HG02763 (cell line): ENCODE data around the gene GDAP2.
"Not testable (repeated sequence)": the region's sequence is repeated elsewhere in the genome, so short reads cannot be mapped to it uniquely, and the experiment has no call there.

Experiments used
- ATAC-seq: cut with Tn5 transposase; IDR thresholded peaks from one replicate; pipeline ENCODE4 v1.9.1; 2021; ENCODE audit warnings: mild to moderate bottlenecking, moderate library complexity; ENCODE audit not compliant: unreplicated experiment

Gene GDAP2

DNA sequence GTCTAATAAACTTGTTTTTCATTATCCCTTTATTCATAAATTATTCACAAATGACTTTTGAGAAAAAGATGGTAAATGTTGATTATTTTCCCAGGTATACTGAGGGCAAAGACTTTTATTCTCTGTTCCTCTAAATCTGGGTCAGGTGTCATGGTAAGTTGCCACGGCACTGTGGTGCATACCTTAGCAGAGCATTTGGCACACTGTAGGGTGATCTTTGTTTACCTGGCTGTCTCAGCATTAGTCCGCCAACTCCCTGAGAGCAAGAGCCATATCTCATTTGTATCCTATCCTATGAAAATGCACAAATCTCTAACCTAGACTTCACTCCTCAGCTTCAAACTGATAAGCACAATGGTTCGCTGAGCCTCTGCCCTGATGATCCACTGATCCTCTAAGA, 24.9 kb downstream of the GDAP2 start:
- ATAC-seq, result no peak

DNA sequence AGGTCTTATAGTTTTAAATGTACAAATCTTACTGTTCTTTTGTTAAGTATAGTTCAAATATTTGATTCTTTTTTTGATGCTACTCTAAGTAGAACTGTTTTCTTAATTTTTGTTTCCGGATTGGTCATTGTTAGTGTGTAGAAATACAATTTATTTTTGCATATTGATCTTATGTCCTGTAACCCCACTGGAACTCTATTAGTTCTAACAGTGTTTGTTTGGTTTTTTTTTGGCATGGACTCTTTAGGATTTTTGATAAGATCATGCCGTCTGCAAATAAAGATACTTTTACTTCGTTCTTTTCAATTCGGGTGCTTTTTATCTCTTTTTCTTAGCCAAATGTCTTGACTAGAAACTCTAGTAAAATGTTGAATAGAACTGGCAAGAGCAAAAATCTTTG, 26.5 kb downstream of the GDAP2 start:
- no peak for ATAC-seq

DNA sequence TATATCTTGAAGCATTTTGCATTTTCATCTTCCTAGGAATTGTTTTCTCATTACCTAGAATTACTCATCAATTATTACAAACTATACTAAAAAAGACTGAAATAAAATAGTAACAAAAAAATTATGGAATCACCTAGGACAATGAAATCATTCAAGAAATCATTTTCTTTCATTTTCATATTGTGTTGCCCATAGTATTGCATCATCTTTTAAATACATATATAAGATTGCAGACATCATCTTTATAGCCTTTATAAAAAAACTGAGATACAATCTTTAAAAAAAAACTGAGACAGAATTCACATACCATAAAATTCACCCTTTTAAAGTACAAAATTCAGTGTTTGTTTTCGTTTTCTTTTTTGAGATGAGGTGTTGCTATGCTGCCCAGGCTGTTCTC, 29.6 kb downstream of the GDAP2 start:
- no peak for ATAC-seq

DNA sequence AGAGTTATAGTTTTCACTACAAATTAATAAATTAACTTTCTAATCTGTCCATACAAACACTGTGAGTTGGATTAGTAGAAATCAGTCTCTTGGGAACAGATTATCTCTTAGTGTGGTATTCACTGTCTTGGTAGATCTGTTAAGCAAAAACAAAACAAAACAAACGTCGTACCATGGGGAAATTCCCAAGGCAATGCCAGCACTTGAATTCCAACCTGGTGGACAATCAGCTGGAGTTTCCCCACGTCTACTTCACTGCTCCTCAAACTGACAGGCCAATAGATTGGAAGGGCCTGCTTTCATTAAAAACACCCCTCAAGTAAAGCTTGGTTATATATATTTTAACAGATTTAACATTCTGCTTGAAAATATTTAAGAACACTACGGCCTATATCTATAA, 31.9 kb downstream of the GDAP2 start:
- no peak for ATAC-seq

DNA sequence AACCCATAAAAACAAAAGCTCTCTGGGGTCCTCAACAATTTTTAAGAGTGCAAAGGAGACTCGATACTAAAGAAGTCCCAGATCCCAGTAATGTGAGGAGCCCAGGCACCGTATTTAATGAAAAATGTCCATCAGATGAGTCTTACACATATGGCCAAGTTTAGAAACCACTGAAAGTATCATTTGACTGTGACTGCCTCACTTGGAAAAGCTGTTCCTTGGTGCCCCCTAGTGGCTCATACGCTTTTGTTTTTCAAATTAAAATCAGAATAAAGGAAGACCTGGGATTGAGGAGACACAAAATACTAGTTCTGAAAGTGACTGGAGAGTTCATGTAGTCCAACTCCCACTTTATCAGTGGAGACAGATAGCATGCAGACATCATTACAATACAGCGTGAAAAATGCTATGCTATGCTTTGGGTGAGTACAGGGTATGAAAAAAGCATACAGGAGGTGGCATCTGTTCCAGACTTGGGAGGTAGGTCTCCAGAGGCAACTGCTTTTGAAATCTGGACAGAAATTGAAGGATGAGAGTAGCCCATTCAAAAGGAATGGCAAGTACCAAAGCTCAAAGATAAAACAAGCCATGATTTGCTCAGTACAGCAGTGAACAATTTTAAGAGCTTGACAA, 33.8 kb downstream of the GDAP2 start:
- peak; percentile 73 for ATAC-seq

DNA sequence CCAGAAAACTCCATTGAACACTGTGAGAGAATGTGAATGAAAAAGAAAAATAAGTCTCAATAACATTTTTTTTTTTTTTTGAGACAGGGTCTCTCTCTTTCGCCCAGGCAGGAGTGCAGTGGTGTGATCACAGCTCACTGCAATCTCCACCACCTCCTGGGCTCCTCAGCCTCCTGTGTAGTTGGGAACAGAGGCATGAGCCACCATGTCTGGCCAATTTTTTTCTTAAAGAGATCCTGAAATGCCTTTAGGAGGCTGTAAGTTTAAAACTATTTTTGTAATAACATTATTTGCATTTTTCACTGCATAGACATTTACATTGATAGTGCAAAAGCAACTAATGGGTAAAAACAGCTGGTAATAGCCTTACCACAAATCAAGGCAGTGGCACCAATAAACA, 35.3 kb downstream of the GDAP2 start:
- no peak for ATAC-seq

DNA sequence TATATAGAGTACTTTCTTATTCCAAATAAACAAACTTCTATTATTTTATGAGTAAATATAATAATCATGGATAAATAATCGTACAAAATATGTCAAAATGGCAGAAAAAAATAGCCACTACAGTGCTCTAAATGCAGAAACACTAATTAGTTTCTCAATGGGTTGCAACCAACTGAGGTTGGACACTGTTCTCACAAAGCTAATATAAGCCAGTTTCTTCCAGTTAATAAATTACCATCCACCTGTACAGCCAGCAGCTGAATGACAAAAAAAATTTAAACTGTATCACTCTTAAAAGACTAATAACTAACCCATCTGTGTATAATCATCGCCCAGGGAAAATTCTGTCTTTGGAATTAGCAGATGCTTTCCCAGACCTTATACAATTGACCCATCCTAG, 36.9 kb downstream of the GDAP2 start:
- no peak for ATAC-seq

DNA sequence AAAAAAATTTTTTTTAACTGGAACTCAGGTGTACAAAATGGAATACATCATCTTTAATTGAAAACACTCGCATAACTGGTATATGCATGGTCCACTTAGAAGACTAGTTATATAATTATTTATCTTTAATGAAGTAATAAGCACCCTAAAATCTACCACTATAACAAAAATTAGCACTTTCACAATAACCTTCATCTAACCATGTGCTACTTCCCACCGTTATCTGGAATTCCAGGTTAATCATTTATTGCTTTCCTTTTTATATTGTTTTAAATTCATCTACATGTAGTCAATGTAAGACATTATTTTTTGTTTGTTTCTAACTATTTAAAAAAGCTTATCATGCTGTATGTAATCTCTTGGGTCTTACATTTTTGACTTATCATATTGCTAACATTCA, 39.0 kb downstream of the GDAP2 start:
- no peak for ATAC-seq

DNA sequence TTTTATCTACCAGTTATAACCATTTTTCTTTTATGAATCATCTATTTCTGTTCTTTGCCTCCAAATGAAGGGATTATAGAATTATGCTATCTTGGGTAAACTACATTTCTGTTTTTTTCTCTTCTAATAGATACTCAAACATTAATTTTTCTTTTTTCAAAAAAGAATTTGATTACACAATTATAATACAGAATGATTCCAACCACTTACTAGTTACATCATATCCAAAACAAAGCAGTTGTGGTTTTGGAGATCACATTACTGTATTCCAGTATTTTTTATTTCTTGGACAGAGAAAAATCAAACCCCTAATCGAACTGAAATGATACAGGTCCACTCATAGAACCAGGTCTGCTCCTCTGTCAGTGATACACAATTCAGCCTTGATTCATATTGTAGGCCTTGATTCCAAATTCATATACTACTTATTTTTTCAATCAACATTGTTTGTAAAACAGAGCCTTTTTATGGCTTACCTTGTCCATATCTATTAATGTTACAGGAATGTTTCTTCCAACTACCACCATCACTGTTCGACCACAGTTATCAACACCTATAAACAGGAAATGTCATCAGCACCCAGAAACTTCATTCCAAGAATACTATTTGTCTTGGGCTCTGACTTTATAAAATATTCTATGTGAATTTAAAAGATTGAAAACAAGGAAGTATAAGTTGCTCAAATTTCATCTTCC, 43.2 kb downstream of the GDAP2 start:
- ATAC-seq, result no peak

DNA sequence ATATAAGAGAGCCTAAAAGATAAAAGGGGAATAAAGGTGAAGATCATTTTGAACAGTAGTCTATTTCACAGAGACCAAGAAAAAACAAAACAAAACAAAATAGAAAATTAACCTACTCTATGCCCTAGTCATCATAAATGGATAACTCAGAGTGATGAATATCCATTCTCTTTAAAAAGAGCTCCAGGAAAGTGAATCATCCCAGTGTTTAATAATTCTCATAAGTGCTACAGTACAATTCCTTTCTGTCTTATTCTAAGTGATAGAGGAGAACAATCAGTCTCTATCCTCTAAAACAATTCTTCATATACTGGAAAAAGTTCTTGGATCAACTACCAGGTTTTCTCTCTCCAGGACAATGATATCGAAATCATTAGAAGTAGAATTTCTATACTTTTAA, 45.8 kb downstream of the GDAP2 start:
- no peak for ATAC-seq

DNA sequence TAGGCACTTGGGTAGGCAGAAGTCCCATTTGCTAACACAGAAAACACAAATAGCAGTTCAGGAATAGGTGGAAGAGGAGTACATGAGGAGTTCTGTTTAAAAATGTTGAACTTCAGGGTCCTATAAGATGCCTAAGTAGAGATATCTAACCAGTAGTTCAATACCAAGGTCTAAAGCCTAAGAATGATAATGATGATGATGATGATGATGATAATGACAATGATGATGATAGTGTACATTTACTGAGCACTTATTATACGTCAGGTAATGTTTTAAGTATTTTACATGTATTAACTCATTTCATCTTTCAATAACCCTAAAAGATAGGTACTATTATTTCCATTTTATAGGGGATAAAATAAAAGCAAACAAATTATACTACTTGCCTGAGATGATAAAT, 50.1 kb downstream of the GDAP2 start:
- no peak for ATAC-seq

DNA sequence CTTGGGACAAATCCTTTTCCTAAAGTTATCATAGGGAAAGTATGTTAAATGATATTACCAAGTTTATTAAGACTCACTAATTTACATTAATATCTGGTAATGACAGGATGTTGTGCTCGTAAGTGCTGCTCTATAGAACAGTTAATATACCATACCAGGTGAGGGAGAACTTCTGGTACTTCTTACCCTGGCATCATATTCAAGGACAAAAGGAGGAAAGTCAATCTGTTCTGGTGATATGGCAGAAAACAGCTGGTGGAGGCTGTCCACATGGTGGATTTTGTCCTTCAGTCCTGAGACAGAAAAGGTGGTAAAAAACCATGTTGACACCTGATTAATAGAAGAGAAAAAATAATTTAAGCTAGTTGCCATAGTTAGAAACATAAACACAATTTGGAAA, 51.6 kb downstream of the GDAP2 start:
- no peak for ATAC-seq

DNA sequence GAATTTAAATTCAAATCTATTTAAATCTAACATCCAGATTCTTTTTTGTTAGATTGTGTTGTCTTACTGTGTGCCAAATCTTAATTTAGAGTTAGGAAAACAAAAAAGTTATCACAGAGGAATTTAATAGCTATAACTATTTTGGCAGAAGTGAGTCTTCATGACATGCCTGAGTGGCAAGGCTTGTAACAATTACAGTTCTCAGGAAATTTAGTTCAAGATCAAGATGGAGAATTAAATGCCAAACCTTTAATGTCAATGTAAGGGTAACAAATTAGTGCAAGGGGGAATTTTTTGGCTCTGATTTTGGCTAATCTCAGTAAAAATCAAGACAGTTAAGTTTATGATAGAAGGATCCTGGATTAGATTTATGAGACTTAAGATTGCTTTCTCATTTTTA, 58.4 kb downstream of the GDAP2 start:
- no peak for ATAC-seq

DNA sequence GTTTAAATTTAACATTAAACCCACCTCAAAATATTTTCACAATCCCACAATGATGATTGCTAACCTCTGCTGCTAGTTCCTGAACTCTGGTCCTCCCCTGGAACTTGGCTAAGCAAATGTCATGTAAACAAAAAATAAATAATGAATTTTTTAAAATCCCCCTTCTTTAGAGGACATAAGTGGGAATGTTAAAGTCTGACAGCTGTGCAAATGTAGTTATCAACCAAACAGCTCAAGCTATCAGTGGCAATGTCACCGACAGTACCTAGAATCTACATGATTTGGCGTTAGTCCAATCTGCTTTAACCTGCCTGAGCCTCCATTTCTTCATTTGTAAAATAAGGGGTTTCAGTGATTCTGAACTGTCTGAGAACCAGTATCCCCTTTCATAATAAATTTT, 67.7 kb downstream of the GDAP2 start:
- no peak for ATAC-seq

DNA sequence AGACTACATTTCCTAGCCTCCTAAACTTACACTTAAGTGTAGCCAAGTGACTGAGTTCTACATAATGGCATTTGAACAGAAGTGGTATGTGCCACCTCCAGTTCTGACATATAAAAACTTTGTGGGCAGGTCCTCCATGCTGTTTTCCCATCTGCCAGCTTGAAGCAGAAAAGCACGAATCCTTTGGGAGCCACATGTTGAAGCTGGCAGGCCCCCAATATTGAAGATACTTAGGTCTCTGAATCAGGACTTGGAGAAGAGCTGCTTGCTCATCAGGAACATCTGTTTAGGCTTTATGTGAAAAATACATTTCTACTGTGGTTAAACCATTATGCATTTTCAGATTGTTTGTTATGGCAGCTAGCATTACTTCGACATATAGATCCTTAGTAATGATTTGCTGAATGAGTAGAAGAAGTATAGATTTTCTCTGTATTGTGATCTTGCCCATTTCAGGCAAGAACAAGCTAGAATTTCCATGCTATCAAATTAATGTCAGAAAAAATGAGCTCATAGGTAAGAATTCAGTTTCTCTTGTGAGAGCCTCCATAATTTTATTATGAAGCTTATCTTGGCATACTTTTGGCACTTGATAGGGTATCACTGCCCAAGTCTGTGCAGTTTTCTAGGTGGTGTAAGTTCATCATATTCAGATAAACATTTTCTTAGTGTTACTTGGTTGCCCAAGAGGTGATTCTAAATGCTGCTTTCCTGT, 68.4 kb downstream of the GDAP2 start:
- no peak for ATAC-seq

DNA sequence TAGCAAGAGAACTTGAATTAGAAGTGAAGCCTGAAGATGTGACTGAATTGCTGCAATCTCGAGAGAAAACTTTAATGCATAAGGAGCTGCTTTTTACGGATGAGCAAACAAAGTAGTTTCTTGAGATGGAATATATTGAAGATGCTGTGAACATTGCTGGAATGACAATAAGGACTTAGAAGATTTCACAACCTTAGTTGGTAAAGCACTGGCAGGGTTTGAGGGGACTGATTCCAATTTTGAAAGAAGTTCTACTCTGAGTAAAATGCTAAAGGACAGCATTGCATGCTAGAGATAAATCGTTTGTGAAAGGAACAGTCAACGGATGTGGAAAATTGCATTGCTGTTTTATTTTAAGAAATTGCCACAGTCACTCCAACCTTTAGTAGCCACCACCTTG, 69.5 kb downstream of the GDAP2 start:
- ATAC-seq, result no peak

DNA sequence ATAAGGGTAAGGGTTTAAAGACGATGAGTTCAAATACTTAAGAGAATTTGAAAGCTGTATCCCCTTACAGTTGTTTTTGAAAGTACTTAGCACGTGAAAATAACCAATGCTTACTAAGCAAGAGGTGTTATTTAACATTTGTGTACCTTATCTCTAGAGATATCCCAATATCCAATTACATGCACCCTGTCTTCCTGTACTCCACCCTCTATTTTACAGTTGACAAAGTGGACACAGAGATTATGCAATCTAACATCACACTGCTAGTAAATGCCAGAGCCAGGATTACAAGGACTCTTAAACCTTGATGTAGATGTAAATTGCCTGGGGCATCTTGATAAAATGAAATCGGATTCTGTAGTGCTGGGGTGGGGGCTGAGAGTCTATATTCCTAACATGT, 72.0 kb downstream of the GDAP2 start:
- no peak for ATAC-seq

DNA sequence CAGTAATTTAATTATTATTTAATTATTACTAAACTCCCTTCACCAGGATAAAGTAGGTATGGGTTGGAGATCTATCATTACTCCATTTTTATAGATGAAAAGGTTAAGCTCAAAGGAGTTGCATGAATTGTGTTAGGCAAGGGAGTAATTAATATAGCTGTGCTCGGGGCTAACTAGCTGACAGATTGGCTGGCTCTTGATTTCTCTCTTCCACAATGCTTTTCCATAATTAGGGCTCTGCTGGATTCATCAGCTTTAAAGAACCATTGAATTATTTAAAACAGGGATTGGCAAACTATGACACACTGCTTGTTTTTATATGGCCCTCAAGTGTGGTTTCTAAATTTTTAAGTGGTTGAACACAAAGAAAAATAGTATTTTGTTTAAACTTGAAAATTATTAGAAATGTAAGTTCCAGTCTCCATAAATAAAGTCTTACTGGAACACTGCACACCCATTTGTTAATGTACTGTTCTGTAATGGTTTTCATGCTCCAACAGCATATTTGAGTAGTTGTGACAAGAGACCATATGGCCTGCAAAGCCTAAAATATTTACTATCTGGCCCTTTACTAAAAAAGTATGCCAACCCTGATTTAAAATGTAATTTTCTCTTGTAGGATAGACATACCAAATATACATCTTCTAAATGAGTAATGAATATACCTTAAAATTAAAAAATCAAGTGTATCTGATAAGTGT, 76.4 kb downstream of the GDAP2 start:
- no peak for ATAC-seq

DNA sequence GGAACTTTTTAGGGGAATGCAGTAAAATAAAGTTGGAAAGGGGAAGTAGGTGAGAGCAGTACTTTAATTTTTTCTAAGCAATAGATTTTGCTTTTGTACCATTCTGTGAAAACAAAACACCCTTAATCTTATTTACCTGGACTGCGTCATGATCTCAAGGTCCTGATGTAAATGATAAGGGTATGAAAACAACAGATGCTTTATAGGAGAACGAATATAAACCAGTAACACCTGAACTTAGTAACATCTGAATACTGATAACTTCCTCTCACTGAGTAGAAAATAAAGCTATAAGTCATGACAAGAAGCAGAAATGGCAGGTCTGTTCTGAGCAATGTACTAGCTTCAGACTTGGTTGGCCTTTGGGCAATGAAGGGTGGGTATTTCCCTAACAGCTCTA, 77.7 kb downstream of the GDAP2 start:
- no peak for ATAC-seq

DNA sequence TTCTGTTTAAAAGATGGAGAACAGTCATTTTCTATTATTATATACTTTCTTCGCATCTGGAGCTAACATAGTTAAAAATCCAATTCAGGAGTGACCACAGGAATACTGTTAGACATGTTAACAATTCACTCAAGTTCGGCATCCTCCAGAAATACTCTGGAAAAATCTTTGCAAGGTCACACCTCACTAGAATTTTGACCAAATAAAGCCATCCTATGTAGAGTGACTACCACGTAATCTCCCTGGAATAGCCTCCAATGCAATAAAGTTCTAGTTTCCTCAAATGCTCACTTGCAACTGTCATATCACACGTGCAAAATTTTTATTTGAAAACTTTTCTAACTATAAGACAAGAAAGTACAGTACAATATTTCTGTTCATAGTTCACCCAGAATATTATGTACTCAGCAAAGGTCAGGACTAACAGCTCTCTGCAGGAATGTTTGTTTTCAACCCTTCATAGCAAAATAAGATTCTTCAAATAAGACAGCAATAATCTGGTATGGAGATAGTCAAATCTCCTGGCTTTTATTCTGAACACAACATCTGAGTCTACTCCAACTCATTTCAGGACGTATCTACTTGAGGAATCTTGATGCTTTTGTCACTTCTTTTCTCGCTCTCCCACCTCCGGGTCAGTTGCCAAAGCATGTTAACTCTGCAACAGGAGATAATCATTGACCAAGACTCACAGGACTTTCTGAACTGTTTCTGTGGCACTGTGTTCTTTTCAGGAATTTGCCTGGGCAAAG, 82.6 kb downstream of the GDAP2 start:
- no peak for ATAC-seq

DNA sequence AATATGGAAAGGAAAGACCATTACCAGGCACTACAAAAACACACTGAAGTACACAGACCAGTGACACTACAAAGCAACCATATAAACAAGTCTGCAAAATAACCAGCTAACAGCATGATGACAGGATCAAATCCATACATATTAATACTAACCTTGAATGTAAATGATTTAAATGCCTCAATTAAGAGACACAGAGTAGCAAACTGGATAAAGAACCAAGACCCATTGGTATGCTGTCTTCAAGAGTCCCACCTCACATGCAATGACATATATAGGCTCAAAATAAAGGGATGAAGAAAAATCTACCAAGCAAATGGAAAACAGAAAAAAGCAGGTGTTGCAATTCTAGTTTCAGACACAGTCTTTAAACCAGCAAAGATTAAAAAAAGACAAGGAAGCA, 84.9 kb downstream of the GDAP2 start:
- not testable (repeated sequence) for ATAC-seq
